Parathyroid adenoma (tissue), 2 donors: ENCODE data around the gene JCHAIN.

Source experiments
- H2AFZ ChIP-seq: fragments of 300-600 bp; sonication (generic); one replicate; pipeline ENCODE4 v1.7.0; 2017; ENCODE audit warnings: antibody characterized with exemption, mild to moderate bottlenecking
- H3K27ac ChIP-seq: fragments of 300-600 bp; sonication (generic); one replicate; pipeline ENCODE4 v1.7.0; 2017
- H3K27me3 ChIP-seq: fragments of 300-600 bp; sonication (generic); one replicate; pipeline ENCODE4 v1.7.0; 2017; ENCODE audit warnings: low read length; ENCODE audit not compliant: control insufficient read depth, insufficient read depth
- H3K36me3 ChIP-seq: fragments of 300-600 bp; sonication (generic); one replicate; pipeline ENCODE4 v1.7.0; 2017; ENCODE audit warnings: low read length; ENCODE audit not compliant: control insufficient read depth, insufficient read depth
- H3K4me1 ChIP-seq: fragments of 300-600 bp; sonication (generic); one replicate; pipeline ENCODE4 v1.7.0; 2017; ENCODE audit warnings: control low read depth
- H3K4me2 ChIP-seq: fragments of 300-600 bp; sonication (generic); one replicate; pipeline ENCODE4 v1.7.0; 2017; ENCODE audit warnings: low read length
- H3K4me3 ChIP-seq: fragments of 300-600 bp; sonication (generic); one replicate; pipeline ENCODE4 v1.7.0; 2017; ENCODE audit warnings: low read depth, low read length
- H3K79me2 ChIP-seq: fragments of 300-600 bp; sonication (generic); one replicate; pipeline ENCODE4 v1.7.0; 2017; ENCODE audit warnings: control low read depth
- H3K9ac ChIP-seq: fragments of 300-600 bp; sonication (generic); one replicate; pipeline ENCODE4 v1.7.0; 2017; ENCODE audit warnings: mild to moderate bottlenecking
- H3K9me3 ChIP-seq: fragments of 300-600 bp; sonication (generic); one replicate; pipeline ENCODE4 v1.7.0; 2017; ENCODE audit warnings: low read length; ENCODE audit not compliant: control insufficient read depth
- CTCF ChIP-seq: fragments of 300-600 bp; sonication (generic); IDR thresholded peaks from one replicate; pipeline ENCODE4 v1.7.0; 2017; ENCODE audit warnings: antibody characterized with exemption, mild to moderate bottlenecking
- donor health status: primary hyperparathyroidism.

JCHAIN gene

GRCh38 chr4:70629469-70630090 is 36.7 kb downstream of the JCHAIN start:
- Histone ChIP-seq H3K4me1 (peaks cover 2% of the 10 kb centered on the region), H3K79me2 (no peaks in the 10 kb centered on the region), H2AFZ (no peak overlapping the region), H3K27me3 (no peaks in the 10 kb centered on the region), H3K27ac (no peak overlapping the region), H3K9me3 (no peaks in the 10 kb centered on the region), H3K9ac (no peak overlapping the region), H3K36me3 (no peaks in the 10 kb centered on the region), H3K4me2 (no peak overlapping the region), H3K4me3 (no peak overlapping the region)
- no peak for TF ChIP-seq CTCF

GRCh38 chr4:70628444-70628843 is 37.9 kb downstream of the JCHAIN start, which contains the start of gene ENAM:
Gene ENAM (plus strand): TSS chr4:70628744. CDS start chr4:70629501, 757 bp downstream.
- Histone ChIP-seq H3K27me3 (no peaks in the 10 kb centered on the region), H2AFZ (peak within 1 kb of the TSS; percentile 1), H3K4me2 (no peak within 1 kb of the TSS), H3K79me2 (no peaks in the 10 kb centered on the region), H3K4me1 (no peaks in the 10 kb centered on the region), H3K36me3 (no peaks in the 10 kb centered on the region), H3K9ac (no peak within 1 kb of the TSS), H3K4me3 (no peak within 1 kb of the TSS), H3K9me3 (no peaks in the 10 kb centered on the region), H3K27ac (no peak within 1 kb of the TSS)
- TF ChIP-seq CTCF: no peak

GRCh38 chr4:70627620-70628019 is 38.7 kb downstream of the JCHAIN start:
- no peak for TF ChIP-seq CTCF
- H3K4me2 ChIP-seq: no peak overlapping the region
- H3K36me3 ChIP-seq: no peaks in the 10 kb centered on the region
- no peak overlapping the region for H3K27ac ChIP-seq
- H3K27me3 ChIP-seq: no peaks in the 10 kb centered on the region
- no peaks in the 10 kb centered on the region for H3K4me1 ChIP-seq
- H3K79me2 ChIP-seq: no peaks in the 10 kb centered on the region
- no peaks in the 10 kb centered on the region for H3K9me3 ChIP-seq
- no peak overlapping the region for H3K9ac ChIP-seq
- no peak overlapping the region for H3K4me3 ChIP-seq
- no peak overlapping the region for H2AFZ ChIP-seq

GRCh38 chr4:70624226-70624793 is 42.0 kb downstream of the JCHAIN start:
- TF ChIP-seq CTCF: no peak
- no peak overlapping the region for H3K27ac ChIP-seq
- no peaks in the 10 kb centered on the region for H3K27me3 ChIP-seq
- no peaks in the 10 kb centered on the region for H3K79me2 ChIP-seq
- H3K9ac ChIP-seq: no peak overlapping the region
- no peaks in the 10 kb centered on the region for H3K36me3 ChIP-seq
- H2AFZ ChIP-seq: no peak overlapping the region
- no peaks in the 10 kb centered on the region for H3K9me3 ChIP-seq
- no peaks in the 10 kb centered on the region for H3K4me1 ChIP-seq
- H3K4me2 ChIP-seq: no peak overlapping the region
- H3K4me3 ChIP-seq: no peak overlapping the region

GRCh38 chr4:70623323-70623722 is 43.0 kb downstream of the JCHAIN start:
- TF ChIP-seq CTCF: no peak
- no peaks in the 10 kb centered on the region for H3K27me3 ChIP-seq

More at GRCh38 chr4:70623323-70623722, 43.0 kb downstream of the JCHAIN start:
- Histone ChIP-seq H3K36me3 (no peaks in the 10 kb centered on the region), H3K4me1 (no peaks in the 10 kb centered on the region), H3K9ac (no peak overlapping the region), H3K9me3 (no peaks in the 10 kb centered on the region), H3K4me2 (no peak overlapping the region), H3K79me2 (no peaks in the 10 kb centered on the region), H3K27ac (no peak overlapping the region), H3K4me3 (no peak overlapping the region), H2AFZ (no peak overlapping the region)
